GM19099 (cell line): ENCODE results near the gene ID1.

Experiments
- POLR2A ChIP-seq: IDR thresholded peaks from 3 replicates; pipeline ENCODE4 v1.6.1; 2011; ENCODE audit warnings: low read depth; ENCODE audit not compliant: insufficient read length; ENCODE audit errors: extremely low read depth

The ID1 gene

GRCh38 chr20:31642837-31643236 is 37.7 kb downstream of the ID1 start:
- no peak for TF ChIP-seq POLR2A

- TF ChIP-seq POLR2A: no peak
Measured at GRCh38 chr20:31643522-31643921, 38.4 kb downstream of the ID1 start.

- TF ChIP-seq POLR2A: no peak
Measured at GRCh38 chr20:31644701-31645100, 39.6 kb downstream of the ID1 start.

- TF ChIP-seq POLR2A: no peak
Measured at GRCh38 chr20:31652917-31653396, 47.9 kb downstream of the ID1 start.

GRCh38 chr20:31653561-31653960 is 48.5 kb downstream of the ID1 start:
- TF ChIP-seq POLR2A: no peak

- no peak for TF ChIP-seq POLR2A
Measured at GRCh38 chr20:31654534-31654933, 49.4 kb downstream of the ID1 start.
